CD4-positive, alpha-beta T cell treated with Interleukin-21 for 1 hour (primary cell): Measurements from ENCODE around the gene LHX3.

Experiments used
- DNase-seq: peaks from one replicate; pipeline ENCODE4 v3.0.0-alpha.2; 2020

LHX3 gene

DNA sequence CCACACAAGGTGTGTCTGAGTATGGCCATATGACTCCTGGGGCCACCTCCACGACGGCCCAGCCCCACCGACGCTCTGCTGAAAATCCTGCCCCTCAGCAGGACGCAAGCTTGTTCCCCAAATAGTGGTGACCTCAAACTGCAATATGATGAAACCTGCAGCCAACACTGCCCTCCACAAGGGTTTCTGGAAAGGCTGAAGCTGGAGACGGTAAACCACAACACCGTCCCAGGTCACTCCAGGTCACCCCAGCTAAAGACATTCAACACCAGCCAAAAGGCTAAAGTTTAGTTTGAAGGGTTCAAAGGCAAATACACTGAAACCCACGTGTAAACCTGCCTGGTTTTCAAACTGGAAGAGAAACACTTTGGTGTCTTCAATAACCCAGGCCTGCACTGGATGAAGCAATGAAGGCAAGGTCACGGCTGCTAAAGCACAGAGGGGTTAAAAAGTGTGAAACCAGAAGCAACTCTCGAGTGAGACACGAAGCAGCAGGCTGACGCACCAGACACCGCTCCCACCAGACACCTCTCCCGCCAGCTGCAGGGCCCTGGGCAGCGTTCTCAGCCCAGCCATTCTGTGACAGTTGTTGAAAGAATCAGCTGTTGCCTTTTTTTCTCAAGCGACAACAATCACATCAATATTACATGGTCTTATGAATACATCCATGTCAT lies 1.8 kb upstream of the LHX3 start:
- no peak for DNase-seq

DNA sequence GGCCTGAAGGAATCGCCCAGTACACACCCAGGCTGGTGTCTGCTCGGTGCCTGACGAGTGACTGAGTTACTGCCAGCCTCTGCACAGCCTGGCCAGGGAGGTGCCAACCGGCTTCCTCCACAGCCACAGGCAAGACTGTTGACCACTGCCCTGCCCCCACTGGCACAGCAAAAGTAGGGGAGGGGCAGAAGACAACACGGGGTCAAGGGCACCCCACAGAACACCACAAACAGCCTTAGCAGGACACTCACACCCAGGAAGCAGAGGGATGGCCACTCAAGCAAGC lies 722 bp upstream of the LHX3 start:
- DNase-seq: no peak

DNA sequence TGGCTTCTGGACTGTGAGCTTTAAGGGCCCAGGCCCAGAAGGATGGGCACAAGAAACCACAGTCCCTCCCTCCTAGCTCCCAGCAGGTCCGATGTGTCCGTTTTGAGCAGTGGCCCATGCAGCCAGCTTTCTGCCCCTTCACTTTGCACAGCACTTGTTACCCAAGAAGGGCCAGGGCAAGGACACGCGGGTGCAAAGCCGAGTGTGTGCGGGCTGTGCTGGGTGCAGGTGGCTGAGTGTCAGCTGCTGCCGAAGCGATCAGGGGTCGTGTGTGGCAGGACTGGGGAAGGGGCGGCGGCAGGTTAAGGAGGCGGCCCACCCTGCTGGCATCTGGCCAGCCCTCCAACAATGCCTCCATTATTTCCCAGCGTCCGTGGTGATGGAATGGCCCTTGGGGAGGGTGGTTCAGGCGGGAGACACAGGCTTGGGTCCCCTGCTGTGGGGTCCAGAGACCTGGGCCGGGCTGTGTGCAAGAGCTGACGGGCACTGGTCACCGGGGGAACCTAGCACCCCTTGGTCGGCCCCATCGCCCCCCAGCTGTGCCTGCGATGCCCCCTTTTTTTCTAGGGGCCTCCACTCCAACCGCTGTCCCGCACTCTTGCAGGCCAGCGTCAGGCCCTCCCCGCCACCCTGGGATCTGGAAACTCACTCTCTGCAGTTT lies 653 bp downstream of the LHX3 start:
- DNase-seq: no peak

DNA sequence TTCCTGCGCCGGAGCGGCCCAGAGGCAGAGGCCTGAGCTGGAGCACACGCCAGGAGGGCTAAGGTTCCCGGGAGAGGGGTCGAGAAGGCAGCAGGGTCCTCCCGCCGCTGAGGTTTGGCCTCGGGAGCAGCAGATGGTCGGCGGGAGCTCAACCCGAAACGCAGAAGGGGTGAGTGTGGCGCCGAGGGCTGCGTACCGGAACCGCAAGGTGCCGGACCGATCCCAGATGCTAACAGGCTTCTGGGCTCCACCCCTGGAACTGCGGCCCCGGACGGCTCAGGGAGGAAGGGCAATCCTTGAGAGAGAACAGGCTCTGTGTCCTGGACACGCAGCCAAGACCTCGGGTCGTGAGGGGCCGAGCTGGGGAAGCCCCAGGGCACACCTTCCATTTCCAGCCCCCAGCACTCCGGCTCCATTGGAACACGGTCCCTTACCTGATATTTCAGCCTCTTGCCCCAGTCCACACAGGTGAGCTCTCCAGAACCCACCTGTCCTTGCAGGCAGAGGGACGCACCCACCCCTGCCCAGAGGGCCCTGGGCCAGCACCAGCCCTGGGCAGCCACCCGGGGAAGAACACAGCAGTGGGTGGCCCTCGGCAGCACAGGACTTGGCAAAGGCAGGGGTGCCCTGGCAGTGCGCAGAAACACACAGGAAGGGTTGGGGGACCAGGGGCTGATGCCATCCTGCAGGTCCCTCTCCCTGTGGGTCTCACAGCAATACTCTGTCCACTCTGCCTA lies 1.4 kb downstream of the LHX3 start:
- no peak for DNase-seq

DNA sequence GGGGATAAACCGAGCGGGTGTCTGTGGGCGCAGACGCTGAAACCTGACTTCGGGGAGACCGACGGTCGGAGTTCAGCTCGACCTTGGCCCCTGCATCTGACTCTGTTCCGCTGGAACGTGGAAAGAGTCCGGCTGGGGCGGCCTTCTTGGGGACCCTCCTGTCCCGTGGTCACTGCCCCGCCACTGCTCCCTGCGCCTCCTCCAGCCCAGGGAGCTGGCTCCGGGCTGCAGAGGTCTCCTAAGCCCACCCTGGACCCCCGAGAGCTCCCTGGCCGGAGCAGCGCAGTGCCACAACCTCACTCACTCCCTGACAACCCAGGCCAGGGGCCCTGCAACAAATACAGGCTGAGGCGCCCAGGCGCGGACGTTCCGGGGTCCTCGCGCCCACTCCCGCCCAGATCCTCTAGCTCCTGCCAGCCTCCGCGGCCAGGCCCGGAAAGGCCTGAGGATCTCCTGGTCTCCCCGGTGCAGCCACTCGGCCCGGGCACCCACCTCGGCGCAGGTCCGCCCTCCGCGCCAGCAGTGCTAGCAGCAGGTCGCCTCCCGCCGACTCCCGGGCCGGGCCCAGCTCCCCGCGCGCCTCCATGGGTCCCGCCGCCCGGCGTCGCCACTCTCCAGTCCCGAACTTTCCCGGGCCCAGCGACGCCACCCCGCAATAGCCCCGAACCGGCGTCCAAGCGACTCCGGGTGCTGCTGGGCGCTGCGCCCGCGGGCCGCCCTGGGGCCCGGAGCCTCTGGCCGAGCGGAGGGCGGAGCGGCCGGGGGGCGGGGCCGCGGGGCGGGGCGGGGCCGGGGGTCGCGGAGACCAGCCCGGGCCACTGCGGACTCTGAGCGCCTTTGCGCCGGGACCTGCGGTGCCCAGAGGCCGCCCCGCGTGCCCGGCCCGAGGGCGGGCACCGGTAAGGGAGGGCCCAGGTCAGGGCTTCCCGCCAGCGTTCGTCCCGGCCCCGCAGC lies 2.2 kb downstream of the LHX3 start:
- no peak for DNase-seq

DNA sequence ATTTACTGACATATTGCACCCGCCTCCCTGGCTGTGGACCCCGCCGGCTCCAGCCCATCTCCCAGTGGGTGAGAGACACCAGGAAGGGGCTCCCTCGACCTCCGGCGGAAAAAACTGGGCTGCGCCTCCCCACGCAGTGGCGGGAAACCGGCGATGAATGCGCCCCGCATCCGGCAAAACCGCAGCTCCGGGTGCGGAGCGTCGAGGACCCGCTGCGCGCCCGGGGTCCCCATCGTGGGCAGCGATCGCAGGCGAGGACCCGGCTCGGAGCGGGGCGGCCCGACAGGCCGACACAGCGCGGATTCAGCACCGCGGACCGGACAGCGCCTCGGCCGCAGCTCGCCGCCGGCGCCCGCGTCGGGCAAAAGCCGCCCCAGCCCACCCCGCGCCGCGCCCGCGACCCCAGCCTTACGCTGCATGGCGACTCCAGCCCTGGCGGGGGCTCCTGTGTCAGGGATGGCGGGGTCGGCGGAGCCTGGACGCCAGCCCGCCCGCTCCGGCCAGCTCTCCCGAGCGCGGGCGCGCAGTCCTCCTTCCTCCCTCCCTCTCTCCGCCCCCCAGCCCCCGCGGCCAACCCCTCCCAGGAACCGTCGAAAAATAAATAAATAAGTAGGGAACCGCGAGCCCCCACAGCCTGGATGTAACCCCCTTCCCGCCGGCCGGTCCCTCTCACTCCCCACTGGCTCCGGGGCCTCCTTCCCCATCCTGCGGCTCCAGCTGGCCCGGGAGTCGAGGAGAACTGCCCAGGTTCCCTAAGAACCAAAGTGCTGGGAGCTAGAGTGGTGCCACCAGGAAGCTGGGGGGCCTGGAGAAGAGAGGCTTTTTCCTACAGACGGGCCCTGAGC lies 3.1 kb downstream of the LHX3 start:
- DNase-seq: no peak

DNA sequence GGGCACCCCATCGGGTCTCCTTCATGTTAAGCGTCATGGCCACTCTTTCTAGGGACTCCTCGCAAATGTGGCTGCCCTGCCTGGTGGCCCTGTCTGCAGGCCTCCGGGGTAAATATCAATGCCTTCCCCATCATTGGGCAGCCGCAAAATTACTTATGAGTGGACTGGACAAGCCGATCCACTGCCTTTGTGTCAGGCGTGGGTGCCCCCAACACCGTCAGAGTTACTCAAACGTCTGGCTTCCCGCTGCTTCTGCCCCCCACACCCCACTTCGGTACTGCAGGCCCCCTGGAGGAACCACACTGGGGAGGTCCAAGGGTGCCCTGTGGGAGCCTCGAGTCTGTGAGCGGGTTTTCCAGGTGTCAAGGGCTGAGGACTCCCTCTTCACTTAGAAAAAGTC lies 3.8 kb downstream of the LHX3 start:
- no peak for DNase-seq

DNA sequence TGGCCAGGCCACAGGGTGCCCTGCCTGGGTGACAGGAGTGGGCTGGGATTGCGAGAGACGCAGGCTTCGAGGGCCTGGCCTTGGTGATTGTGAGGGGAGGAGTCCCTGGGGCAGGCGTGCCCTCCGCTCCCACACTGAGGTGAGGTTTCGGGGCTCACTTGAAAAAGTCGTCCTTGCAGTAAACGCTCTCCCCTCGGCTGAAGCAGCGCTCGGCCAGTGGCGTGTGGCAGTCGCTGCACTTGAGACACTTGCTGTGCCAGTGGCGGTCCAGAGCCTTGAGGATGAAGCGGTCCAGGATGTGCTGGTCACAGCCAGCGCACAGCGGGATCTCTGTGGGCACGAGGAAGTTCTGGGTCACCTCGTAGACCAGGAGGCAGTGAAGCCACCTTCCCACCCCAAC lies 4.5 kb downstream of the LHX3 start:
- DNase-seq: no peak

DNA sequence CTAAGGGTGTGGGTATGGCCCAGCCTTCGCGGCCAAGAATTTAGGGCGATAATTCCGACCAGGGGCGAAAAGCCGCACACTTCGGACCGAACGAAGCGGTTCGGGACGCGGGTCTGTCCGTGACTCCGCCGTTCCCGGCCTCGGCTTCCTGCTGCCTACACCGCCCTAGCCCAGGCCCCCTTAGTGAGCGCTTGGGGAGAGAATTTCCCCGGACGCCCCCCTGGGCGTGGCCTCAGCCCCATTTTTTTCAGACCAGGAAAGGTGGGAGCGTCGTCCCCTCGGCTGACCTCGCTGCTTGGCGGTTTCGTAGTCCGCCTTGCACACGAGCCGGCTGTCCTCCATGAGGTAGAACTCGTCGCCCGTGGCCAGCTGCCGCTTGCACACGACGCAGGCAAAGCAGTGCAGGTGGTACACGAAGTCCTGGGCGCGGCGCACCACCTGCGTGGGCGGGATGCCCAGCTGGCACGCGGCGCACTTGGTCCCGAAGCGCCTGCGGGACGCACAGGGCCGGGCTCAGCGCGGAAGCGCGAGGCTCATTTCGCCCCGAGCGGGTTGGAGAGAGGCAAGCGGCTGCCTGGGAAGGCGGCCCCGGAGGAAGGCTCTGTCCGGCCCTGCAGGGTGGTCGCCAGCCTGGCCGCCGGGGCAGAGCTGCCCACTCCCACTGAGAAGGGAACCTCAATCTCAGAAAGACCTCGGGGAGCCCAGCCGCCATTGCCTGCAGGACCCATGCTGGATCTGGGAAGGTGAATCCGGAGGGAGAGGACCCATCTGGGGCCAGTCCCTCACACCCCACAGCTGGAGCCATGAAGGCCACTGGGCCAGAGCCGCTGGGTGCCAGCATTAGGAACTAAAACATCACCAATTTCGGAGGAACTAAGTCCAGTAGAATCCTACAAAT lies 5.3 kb downstream of the LHX3 start:
- DNase-seq: no peak

DNA sequence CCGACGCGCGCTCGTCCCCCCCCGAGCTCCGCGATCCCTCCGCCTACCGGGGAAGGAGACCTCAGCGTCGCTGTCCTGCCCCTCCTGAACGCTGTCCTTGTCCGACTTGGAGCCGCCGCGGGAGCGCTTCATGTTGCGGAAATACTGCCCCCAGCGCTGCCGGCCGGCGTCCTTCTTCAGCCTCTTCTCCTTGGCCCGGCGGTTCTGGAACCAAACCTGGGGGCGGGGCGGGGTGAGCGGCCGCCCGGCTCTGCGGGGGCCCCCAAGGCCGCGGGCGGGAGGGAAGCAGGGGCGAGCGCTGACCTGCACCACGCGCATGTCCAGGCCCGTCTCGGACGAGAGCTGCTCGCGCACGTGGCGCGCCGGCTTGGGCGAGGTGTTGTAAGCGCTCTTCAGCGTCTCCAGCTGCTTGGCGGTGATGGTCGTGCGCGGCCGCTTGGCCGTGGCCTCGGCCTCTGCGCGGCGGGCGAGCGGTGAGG lies 6.3 kb downstream of the LHX3 start:
- no peak for DNase-seq

DNA sequence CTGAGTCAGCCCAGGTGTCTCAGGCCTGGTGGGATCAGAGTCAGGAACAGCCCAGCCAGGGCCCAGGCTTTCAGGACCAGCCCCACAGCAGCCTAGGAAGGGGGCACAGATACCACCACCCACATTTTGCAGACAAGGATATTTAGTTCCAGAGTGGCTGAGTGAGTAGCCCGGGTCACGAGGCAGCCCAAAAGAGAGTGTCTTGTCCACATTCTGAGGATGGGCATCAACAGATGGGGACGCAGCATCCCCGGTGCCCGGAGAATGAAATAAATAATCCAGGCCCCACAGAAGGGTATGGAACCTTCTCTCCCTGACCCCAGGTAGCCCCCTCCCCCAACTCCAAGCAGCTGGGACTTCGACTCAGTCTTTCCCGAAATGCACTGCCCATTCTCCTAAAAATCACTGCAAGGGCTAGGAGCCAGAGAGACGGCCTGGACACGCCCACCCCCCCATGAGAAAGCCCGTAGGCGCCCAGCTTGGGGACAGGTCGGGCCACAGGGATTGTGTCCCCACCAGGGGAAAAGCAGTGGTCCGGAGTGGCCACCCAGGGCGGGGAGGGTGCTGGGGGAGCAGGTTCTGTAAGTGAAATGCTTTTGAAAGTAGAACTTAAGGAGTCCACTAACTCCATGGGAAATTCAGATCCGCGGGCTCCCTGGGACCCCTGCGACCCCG lies 6.9 kb downstream of the LHX3 start:
- DNase-seq: no peak

DNA sequence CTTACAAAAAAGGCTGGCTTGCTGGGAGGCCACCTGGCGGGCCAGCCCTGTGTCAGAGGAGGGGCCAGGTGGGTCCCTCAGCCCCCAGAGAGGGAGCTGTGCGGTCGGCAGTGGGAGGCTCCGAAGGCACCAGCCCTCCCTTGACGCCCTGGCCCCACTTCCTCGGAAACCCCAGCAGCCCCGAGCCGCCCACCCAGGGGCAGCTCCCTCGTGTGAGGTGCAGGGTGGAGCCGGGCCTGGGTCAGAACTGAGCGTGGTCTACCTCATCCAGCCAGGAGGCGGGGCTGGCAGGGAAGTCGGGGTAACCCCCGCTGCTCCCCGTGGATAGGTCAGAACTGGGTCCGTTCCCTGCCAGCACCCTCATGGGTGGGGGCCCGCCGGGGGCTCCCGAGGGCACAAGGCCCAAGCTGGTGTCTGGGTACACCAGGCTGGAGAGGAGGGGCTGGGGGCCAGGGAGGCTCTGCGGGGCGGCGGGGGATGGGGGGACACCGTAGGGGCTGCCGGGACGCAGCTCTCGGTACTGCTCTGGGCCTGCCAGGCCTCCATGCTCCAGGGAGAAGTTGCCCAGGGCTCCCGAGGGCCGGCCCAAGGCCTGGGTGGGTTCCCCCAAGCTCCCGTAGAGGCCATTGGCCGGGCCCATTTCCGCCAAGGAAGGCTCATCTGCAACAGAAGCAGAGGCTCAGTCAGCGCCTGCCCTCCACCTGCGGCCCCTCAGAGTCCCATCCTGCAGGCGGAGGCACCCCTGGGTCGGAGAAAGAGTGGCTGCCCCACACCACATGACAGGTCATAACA lies 7.6 kb downstream of the LHX3 start:
- DNase-seq: no peak

DNA sequence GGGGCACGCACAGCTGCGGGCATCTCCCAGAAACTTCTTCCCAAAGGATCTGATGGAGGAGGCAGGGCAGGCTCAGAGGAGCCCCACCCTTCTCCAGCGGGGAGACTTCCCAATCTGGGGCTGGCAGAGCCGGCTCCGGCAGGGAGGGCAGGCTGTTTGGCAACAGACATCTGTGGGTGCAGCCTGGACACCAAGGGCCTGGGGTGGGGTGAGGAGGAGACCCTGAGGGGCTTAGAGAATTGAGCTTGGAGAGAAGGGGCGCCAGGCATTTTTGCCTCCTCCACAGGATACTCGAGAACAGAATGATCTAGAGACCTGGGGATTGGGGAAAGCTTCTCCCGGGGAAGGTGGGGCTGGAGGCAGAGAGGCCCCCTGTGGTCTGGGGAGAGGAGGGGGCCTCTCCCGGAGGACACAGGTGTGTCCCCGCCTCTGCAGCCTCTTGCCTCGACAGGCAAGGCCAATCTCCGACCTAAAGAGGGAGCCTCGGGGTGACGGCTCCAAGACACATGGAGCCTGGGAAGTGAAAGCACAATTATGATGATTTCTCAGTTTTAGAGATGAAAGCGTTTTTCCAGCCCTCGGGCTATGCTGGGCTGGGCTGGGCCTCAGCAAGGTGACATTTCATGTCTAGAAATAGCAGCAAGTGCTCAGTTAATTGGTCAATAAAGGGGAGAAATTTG lies 8.4 kb downstream of the LHX3 start:
- DNase-seq: no peak

DNA sequence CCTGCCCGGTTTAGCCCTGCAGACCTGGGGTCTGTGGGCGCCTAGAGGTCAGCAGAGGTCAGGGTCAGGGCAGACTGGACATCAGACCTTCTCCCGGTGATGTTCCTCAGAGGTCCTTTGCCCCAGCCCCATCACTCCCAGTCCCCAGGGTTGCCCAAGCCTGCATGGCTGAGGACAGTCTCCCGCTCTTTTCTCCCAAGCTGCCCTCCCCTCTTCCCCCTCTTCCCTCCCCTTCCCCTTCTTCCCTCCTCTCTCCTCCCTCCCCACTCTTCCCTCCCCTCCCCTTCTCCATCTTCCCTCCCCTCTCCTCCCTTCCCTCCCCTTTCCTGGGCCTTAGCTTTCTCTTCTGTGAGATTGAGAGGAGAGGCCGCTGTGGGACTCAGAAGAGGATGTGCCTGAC lies 10.4 kb downstream of the LHX3 start:
- no peak for DNase-seq

DNA sequence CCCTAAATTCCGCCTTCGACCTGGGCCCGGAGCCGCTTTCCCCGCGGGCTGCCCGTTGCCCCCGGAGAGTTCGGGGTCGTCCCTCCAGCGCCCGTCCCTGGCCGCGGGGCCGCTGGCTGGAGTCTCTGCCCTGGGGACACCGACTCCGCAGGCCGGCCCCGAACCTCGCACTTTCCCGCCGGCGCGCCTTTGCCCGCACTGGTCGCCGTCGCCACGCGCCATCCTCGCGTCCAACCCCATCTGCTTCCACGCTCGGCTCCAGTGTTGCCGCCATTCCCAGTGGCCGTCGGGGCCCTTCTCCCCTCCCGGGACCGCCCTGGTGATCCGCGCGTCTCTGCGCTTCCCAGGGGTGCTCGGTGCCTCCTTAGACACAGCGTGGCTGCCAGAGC lies 11.0 kb downstream of the LHX3 start:
- no peak for DNase-seq

DNA sequence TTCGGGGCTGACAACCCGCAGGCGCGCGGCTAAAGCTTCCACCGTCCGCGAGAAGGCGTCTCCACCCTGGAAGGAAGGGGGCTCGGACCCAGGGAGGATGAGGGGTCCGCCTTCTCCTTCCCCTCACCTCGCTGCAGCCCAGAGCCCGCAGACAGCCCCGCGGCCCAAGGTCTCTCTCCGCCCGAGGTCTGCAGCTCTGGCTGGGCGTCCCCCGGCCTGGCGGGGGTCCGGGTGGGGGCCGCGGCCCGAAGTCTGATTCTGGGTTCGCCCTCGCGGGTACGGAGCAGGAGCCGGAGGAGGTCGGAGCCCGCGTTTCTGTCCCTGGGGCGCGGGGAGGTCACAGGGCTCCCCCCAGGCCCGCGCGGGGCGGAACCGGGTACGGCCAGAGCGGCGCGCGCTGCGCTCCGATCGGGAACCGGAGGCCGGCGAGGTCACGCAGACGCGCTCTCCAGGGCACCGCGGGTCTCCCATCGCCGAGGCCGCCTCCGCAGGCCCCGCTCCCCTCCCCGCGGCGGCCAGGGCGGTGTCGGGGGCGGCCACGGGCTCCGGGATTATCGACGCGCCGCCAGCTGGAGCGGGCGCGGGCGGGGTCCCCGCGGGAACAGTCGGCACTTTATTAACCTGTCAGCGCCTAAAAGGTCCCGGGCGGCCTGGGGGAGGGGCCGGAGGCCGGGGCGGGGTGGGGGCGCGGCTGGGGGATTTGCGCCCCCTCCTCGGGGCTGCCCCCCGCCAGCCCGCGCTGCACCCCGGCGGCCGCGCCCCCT lies 11.6 kb downstream of the LHX3 start:
- no peak for DNase-seq

DNA sequence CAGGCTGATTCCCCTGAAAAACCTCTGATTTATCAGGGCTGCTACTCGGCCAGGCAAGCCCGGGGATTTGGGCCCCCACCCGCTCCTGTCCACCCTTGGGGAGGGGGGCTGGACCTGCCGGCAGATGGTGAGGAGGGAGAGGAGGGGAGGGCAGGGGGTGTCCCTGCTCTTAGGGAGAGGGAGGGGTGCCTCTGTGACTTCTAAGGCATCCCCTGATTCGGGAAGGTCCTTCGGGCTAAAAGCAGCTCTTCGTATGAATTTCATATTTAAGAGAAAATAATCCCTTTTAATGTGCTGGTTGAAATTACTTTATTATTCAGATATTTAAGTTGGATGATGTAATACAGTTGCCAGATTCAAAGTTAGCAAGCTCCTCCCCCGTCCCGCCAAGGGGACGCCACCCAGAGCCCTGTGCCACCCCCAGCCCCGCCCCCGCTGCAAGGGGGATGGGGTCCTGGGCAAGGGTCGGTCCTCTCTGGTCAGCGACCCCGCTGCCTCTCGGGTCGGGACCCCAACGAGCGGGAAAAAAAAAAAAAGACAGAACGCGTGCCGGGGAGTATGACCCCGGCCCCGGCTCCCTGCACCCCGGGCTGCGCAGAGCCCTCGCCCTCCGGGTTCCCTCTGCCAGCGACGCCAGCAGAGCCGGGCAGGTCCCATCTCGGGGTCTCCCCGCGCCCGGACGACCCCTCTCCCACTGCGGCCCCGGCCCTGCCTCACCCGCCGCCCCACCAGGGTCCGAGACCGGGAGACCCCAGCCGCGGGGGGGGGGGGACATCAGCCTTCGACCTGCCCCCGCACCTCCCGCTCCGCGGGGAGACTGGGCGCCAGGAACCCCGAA lies 12.4 kb downstream of the LHX3 start:
- DNase-seq: no peak

DNA sequence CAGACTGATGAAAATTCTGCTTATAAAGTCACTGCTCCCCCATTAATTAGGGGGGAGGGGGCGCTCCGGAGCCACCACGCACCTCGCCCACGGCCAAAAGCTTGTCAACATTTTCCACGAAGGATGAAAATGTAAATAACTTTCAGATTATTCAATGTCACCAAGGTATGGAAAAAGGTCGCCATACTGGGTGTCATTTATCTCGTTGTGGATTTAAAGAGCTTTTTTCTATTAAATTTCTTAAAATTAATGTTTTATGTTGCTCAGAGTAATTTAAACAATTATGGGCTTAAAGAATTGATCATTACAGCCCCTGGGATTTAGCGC lies 13.0 kb downstream of the LHX3 start:
- DNase-seq: no peak
